ENCODE data around the gene IMMP2L.

Gene IMMP2L

DNA sequence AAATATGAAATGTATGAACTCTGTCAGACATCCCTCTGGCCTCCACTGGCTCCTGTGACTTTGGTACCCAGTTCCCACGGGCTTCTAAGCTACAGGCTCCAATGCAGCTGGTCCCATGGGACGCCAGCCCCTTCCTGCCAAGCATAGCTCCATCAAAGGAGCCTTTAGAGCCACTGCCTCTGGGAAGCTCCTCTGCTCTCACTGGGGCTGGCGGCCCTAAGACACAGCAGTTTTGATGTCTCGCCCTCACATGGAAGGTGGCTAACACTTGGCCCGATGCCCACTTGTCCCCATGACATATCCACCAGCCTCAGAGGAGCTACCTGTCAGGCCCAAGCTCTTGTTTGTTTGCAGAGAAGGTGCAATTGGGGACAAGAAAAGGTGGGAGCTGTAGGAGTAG is 925.0 kb downstream of the IMMP2L start:
- DNase-seq (ENCODE audit: low spot score in 2 of 2) = no peak
- Mint-ChIP-seq H3K4me1 (no peaks in the 10 kb centered on the region), H3K4me3 (no peak overlapping the region), H3K27ac (ENCODE audit: low read depth) (no peak overlapping the region), H3K36me3 (ENCODE audit: insufficient read depth) (no peaks in the 10 kb centered on the region), H3K27me3 (peaks cover 7% of the 10 kb centered on the region), H3K9me3 (peaks cover 6% of the 10 kb centered on the region)
- ATAC-seq (replicated peaks; ENCODE audit: extremely low read depth, poor library complexity, severe bottlenecking) = no peak

DNA sequence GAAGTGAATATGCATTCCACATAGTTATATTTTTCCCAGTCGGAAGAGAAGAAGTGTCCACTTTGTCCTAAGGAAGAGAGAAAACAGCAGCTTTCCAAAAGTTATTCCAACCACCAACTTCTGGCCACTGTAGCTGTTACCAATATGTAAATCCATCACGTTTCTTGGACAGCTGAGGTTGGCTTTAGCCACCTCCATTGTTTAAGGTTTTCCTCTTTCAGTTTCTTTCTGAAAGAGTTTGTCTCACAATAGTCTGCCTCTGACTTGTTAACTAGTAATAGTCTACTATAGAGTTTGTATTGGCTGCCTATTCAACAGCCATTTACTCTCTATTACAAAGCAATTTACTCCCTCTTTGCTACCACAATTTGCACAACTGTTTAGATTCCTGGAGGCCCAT is 929.0 kb downstream of the IMMP2L start:
- Mint-ChIP-seq H3K27ac (ENCODE audit: low read depth) (no peak overlapping the region), H3K27me3 (peaks cover under 1% of the 10 kb centered on the region), H3K4me3 (no peak overlapping the region), H3K4me1 (no peaks in the 10 kb centered on the region), H3K9me3 (peaks cover 6% of the 10 kb centered on the region), H3K36me3 (ENCODE audit: insufficient read depth) (no peaks in the 10 kb centered on the region)
- ATAC-seq (replicated peaks; ENCODE audit: extremely low read depth, poor library complexity, severe bottlenecking) (no peak), DNase-seq (ENCODE audit: low spot score in 2 of 2) (no peak)

DNA sequence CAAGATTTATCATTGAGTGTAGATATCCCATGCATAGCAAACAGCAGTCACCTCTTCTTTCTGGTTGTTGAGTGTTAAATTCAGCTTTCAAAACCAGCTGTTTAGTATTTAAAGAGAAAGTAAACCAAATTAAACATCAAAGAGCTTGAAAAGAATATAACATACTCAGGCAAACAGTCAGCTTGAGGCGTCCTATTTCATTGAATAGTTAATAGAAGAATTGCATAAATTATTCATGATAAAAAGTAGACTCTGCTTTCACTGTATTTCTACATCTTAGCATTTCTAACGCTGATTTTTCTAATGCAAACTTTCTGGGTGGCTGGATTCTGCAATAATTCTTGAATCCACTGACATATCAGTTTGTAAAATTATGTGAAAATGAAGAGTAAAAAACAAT is 935.9 kb downstream of the IMMP2L start:
- no peaks in the 10 kb centered on the region for H3K27me3 Mint-ChIP-seq
- H3K4me1 Mint-ChIP-seq = no peaks in the 10 kb centered on the region
- H3K36me3 Mint-ChIP-seq (ENCODE audit: insufficient read depth) = peaks cover 2% of the 10 kb centered on the region
- H3K27ac Mint-ChIP-seq (ENCODE audit: low read depth) = no peak overlapping the region
- no peak overlapping the region for H3K4me3 Mint-ChIP-seq
- no peaks in the 10 kb centered on the region for H3K9me3 Mint-ChIP-seq
- no peak for DNase-seq (ENCODE audit: low spot score in 2 of 2)
- no peak for ATAC-seq (replicated peaks; ENCODE audit: extremely low read depth, poor library complexity, severe bottlenecking)

DNA sequence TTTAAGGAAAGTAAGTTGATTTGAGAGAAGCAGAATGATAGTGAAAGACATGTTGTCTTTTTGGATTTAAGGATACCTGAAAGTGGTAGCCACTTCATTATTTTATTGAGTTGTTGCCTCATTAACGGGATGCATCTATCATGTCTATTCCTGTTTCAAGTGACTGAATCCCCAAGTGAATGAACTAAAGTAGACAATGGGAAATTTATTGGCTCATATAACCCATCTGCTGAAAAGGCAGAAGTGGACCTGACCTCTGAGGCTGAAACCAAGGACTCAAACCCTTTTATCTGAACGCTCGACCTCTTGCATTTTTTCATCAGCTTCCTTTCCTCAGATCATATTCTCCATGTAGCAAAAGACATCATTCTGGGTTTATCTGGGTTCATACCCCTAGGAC is 937.0 kb downstream of the IMMP2L start:
- Mint-ChIP-seq H3K27ac (ENCODE audit: low read depth) (no peak overlapping the region), H3K4me1 (no peaks in the 10 kb centered on the region), H3K4me3 (no peak overlapping the region), H3K27me3 (no peaks in the 10 kb centered on the region), H3K36me3 (ENCODE audit: insufficient read depth) (peaks cover 2% of the 10 kb centered on the region), H3K9me3 (no peaks in the 10 kb centered on the region)
- ATAC-seq (replicated peaks; ENCODE audit: extremely low read depth, poor library complexity, severe bottlenecking) (no peak), DNase-seq (ENCODE audit: low spot score in 2 of 2) (no peak)

DNA sequence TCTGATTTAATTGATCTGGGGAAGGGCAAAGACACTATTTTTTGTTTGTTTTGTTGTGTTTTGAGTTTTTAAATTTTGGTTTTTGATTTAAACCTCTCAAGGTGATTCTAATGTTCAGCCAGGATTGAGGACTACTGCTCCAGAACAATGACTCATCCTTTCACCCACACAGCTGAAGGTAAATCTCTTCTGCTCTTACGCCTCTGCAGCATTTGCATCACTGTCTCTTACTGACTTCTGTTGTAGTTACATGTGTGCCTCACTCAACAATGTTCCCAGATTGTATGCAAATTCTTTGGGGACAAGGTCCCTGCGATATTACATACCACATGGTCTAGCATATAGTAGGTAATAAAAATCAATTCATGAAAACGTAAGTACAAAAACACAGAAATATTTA is 938.9 kb downstream of the IMMP2L start:
- H3K27me3 Mint-ChIP-seq = no peaks in the 10 kb centered on the region
- no peak overlapping the region for H3K4me3 Mint-ChIP-seq
- H3K4me1 Mint-ChIP-seq = no peaks in the 10 kb centered on the region
- ATAC-seq (replicated peaks; ENCODE audit: extremely low read depth, poor library complexity, severe bottlenecking) (no peak), DNase-seq (ENCODE audit: low spot score in 2 of 2) (no peak)
- H3K9me3 Mint-ChIP-seq = peaks cover under 1% of the 10 kb centered on the region
- H3K27ac Mint-ChIP-seq (ENCODE audit: low read depth) = no peak overlapping the region
- peaks cover 2% of the 10 kb centered on the region for H3K36me3 Mint-ChIP-seq (ENCODE audit: insufficient read depth)

DNA sequence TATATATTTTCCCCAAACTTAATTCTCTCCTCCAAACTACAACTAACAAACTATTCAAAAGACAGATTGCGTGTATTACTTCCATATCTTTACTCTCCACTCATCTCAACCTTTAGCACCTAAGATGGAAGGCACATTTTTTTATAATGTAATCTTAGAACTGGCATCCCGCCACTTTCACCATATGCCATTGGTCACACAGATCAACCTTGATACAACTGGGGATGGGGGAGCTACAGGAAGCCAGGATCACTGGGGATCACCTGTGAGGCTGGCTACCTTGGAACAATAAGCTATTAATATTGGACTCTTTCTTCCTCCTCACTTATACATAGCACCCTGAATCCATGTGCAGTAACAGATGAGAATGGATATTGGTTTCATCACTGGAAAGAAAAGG is 941.0 kb downstream of the IMMP2L start:
- DNase-seq (ENCODE audit: low spot score in 2 of 2) (no peak), ATAC-seq (replicated peaks; ENCODE audit: extremely low read depth, poor library complexity, severe bottlenecking) (no peak)
- H3K4me1 Mint-ChIP-seq = no peaks in the 10 kb centered on the region
- H3K4me3 Mint-ChIP-seq = no peak overlapping the region
- H3K9me3 Mint-ChIP-seq = peaks cover 6% of the 10 kb centered on the region
- no peaks in the 10 kb centered on the region for H3K27me3 Mint-ChIP-seq
- peaks cover 2% of the 10 kb centered on the region for H3K36me3 Mint-ChIP-seq (ENCODE audit: insufficient read depth)
- H3K27ac Mint-ChIP-seq (ENCODE audit: low read depth) = no peak overlapping the region

DNA sequence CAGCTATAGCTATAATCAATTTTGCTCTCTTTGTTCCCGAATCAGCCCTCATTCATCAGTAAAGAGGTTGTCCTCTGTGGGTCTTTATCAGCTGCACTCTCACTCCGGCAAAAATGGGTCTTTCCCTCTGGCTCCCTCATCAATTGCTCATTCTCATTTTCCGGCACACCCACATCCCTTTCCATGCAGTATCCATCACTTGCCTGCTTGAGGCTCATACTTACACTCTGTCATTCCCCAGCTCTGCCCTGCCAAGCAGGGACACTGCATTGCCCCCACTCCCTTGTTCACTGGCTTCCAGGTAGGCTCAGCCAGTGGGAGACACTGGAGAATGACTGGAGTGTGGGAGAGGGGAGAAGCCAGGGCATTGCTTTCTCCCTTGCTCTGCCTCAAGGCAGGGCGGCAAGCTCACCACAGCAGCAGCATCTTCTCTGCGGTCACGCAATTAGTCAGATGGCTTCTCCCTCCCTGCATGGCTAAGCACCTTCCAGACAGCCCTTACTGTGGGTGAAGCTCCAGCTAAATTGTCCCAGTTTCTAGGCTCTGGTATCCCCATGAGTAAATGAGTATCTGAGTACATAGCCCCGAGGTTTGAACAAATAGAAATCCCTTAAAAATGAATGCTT is 942.1 kb downstream of the IMMP2L start:
- Mint-ChIP-seq H3K9me3 (peaks cover 6% of the 10 kb centered on the region), H3K4me1 (no peaks in the 10 kb centered on the region), H3K36me3 (ENCODE audit: insufficient read depth) (peaks cover 2% of the 10 kb centered on the region), H3K27me3 (no peaks in the 10 kb centered on the region), H3K4me3 (no peak overlapping the region), H3K27ac (ENCODE audit: low read depth) (no peak overlapping the region)
- ATAC-seq (replicated peaks; ENCODE audit: extremely low read depth, poor library complexity, severe bottlenecking) (no peak), DNase-seq (ENCODE audit: low spot score in 2 of 2) (no peak)

Measured in central memory CD8-positive, alpha-beta T cell (primary cell).